GM23338 (cell line): Measurements from ENCODE around the gene BICC1. TPM values are rescaled to one million over a fixed set of nuclear protein-coding genes. Genes with fewer than 3 reads are reported as not detected.

Experiments used
- ATAC-seq: fragments of 200-7000 bp; cut with Tn5 transposase; 3 replicates; pipeline ENCODE4 v1.9.1; 2020
- DNase-seq: peaks from one replicate; pipeline ENCODE4 v3.0.0-alpha.2; 2015; ENCODE audit warnings: low spot score
- H2AFZ ChIP-seq: fragments of 200-600 bp; sonication (generic); 2 replicates; pipeline ENCODE4 v1.8.0; 2016; ENCODE audit warnings: antibody characterized with exemption, mild to moderate bottlenecking, moderate library complexity
- H3F3A ChIP-seq: fragments of 200-600 bp; sonication (generic); replicated peaks from 2 replicates; pipeline ENCODE4 v1.8.0; 2017; ENCODE audit warnings: antibody characterized with exemption, mixed run types, low read depth
- H3K27ac ChIP-seq: fragments of 200-600 bp; sonication (generic); 2 replicates; pipeline ENCODE4 v1.6.1; 2016; ENCODE audit warnings: low read depth
- H3K27me3 ChIP-seq: fragments of 200-600 bp; sonication (generic); 2 replicates; pipeline ENCODE4 v1.8.0; 2016; ENCODE audit warnings: mild to moderate bottlenecking, mixed run types, moderate library complexity; ENCODE audit not compliant: insufficient read depth
- H3K36me3 ChIP-seq: fragments of 200-600 bp; sonication (generic); 2 replicates; pipeline ENCODE4 v1.8.0; 2016; ENCODE audit warnings: mild to moderate bottlenecking; ENCODE audit not compliant: insufficient read depth
- H3K4me1 ChIP-seq: fragments of 200-600 bp; sonication (generic); 2 replicates; pipeline ENCODE4 v1.8.0; 2016; ENCODE audit warnings: mild to moderate bottlenecking, moderate library complexity; ENCODE audit not compliant: insufficient read depth
- H3K4me2 ChIP-seq: fragments of 200-600 bp; sonication (generic); 2 replicates; pipeline ENCODE4 v1.7.1; 2017; ENCODE audit warnings: mixed run types
- H3K4me3 ChIP-seq: fragments of 200-600 bp; sonication (generic); 2 replicates; pipeline ENCODE4 v1.6.1; 2016; ENCODE audit warnings: mixed run types
- H3K79me2 ChIP-seq: fragments of 200-600 bp; sonication (generic); replicated peaks from 2 replicates; pipeline ENCODE4 v1.8.0; 2017; ENCODE audit warnings: mild to moderate bottlenecking; ENCODE audit not compliant: insufficient read depth
- H3K9me2 ChIP-seq: fragments of 200-600 bp; sonication (generic); 2 replicates; pipeline ENCODE4 v1.8.0; 2017; ENCODE audit not compliant: insufficient read depth
- H4K20me1 ChIP-seq: fragments of 200-600 bp; sonication (generic); replicated peaks from 2 replicates; pipeline ENCODE4 v1.8.0; 2017; ENCODE audit warnings: mild to moderate bottlenecking; ENCODE audit not compliant: insufficient read depth
- H3K27ac Mint-ChIP-seq: 2 replicates; pipeline ENCODE4 v1.8.0; 2020; ENCODE audit warnings: inconsistent platforms, mild to moderate bottlenecking, moderate library complexity, mixed read lengths
- H3K27me3 Mint-ChIP-seq: 3 replicates; pipeline ENCODE4 v1.8.0; 2022; ENCODE audit warnings: low read depth, mild to moderate bottlenecking, moderate library complexity, mixed read lengths, inconsistent platforms; ENCODE audit not compliant: insufficient read depth, poor library complexity
- H3K36me3 Mint-ChIP-seq: 3 replicates; pipeline ENCODE4 v1.8.0; 2021; ENCODE audit warnings: low read depth, mild to moderate bottlenecking, inconsistent platforms, moderate library complexity, mixed read lengths
- H3K4me1 Mint-ChIP-seq: 3 replicates; pipeline ENCODE4 v1.8.0; 2020; ENCODE audit warnings: mild to moderate bottlenecking, inconsistent platforms, mixed read lengths
- H3K4me3 Mint-ChIP-seq: 3 replicates; pipeline ENCODE4 v1.8.0; 2021; ENCODE audit warnings: moderate library complexity, mild to moderate bottlenecking, inconsistent platforms, mixed read lengths
- H3K9me3 Mint-ChIP-seq: 3 replicates; pipeline ENCODE4 v1.8.0; 2020; ENCODE audit warnings: moderate library complexity, mild to moderate bottlenecking, inconsistent platforms, mixed read lengths
- CREB1 ChIP-seq: fragments of 250-450 bp; sonication (Bioruptor Pico); IDR thresholded peaks from 2 replicates; pipeline ENCODE4 v1.5.0; 2020; ENCODE audit warnings: low read depth, mild to moderate bottlenecking, moderate library complexity
- CTCF ChIP-seq, 2 experiments: fragments of 200-600 bp in 1 of 2; sonication (generic) in 1 of 2; conservative IDR thresholded peaks; 2 replicates each; pipeline versions ENCODE4 v1.5.1 to v1.6.1; 2016 to 2017; ENCODE audit warnings: antibody characterized with exemption in 2 of 2, low read depth in 2 of 2, mild to moderate bottlenecking in 2 of 2, moderate library complexity in 1 of 2
- EZH2 ChIP-seq: fragments of 200-600 bp; sonication (generic); IDR thresholded peaks from one replicate; pipeline ENCODE4 v1.8.0; 2017; ENCODE audit warnings: antibody characterized with exemption, mild to moderate bottlenecking, low read depth; ENCODE audit not compliant: unreplicated experiment
- JUNB ChIP-seq: IDR thresholded peaks from one replicate; pipeline ENCODE4 v1.6.1; 2016; ENCODE audit warnings: antibody characterized with exemption; ENCODE audit not compliant: unreplicated experiment
- NANOG ChIP-seq: IDR thresholded peaks from 2 replicates; pipeline ENCODE4 v1.6.1; 2016; ENCODE audit warnings: antibody characterized with exemption, borderline replicate concordance
- POLR2AphosphoS5 ChIP-seq: IDR thresholded peaks from 2 replicates; pipeline ENCODE4 v1.6.1; 2016; ENCODE audit warnings: antibody characterized with exemption, low read depth
- STAT1 ChIP-seq: IDR thresholded peaks from one replicate; pipeline ENCODE4 v1.6.1; 2016; ENCODE audit warnings: antibody characterized with exemption; ENCODE audit not compliant: unreplicated experiment
- ZNF114 ChIP-seq: fragments of 250-450 bp; sonication (Bioruptor Pico); IDR thresholded peaks from 2 replicates; pipeline ENCODE4 v1.5.0; 2020; ENCODE audit warnings: mild to moderate bottlenecking, moderate library complexity
- ZNF331 ChIP-seq: fragments of 250-450 bp; sonication (Bioruptor Pico); IDR thresholded peaks from 2 replicates; pipeline ENCODE4 v1.5.0; 2020; ENCODE audit warnings: low read depth, mild to moderate bottlenecking, moderate library complexity
- polyA plus RNA-seq: library from polyadenylated mRNA; unstranded; fragments of >200 nt; fragmentation: Nextera tagmentation; extraction: Ambion mirVana; gene quantifications from 2 replicates; pipeline ENCODE4 v1.2.1, GENCODE V29; 2016
- total RNA-seq: library from RNA; depleted of rRNA; stranded (reverse); fragments of >200 nt; shearing (Covaris generic); gene quantifications from 2 replicates; pipeline ENCODE4 v1.2.3, GENCODE V29; 2014
- TF ChIP-seq, protein P1 (sequence below): fragments of 250-450 bp; sonication (Bioruptor Pico); IDR thresholded peaks from 2 replicates; pipeline ENCODE4 v1.5.0; 2020; ENCODE audit warnings: mild to moderate bottlenecking, moderate library complexity
- TF ChIP-seq, protein P2 (sequence below): IDR thresholded peaks from 2 replicates; pipeline ENCODE4 v1.6.1; 2016; ENCODE audit warnings: antibody characterized with exemption
- TF ChIP-seq, protein P3 (sequence below): IDR thresholded peaks from one replicate; pipeline ENCODE4 v1.6.1; 2018; ENCODE audit warnings: antibody characterized with exemption; ENCODE audit not compliant: unreplicated experiment

Gene BICC1
- total and polyA plus RNA-seq, 2 experiments from 2014 or later, result 1.3 to 2.2 TPM

DNA sequence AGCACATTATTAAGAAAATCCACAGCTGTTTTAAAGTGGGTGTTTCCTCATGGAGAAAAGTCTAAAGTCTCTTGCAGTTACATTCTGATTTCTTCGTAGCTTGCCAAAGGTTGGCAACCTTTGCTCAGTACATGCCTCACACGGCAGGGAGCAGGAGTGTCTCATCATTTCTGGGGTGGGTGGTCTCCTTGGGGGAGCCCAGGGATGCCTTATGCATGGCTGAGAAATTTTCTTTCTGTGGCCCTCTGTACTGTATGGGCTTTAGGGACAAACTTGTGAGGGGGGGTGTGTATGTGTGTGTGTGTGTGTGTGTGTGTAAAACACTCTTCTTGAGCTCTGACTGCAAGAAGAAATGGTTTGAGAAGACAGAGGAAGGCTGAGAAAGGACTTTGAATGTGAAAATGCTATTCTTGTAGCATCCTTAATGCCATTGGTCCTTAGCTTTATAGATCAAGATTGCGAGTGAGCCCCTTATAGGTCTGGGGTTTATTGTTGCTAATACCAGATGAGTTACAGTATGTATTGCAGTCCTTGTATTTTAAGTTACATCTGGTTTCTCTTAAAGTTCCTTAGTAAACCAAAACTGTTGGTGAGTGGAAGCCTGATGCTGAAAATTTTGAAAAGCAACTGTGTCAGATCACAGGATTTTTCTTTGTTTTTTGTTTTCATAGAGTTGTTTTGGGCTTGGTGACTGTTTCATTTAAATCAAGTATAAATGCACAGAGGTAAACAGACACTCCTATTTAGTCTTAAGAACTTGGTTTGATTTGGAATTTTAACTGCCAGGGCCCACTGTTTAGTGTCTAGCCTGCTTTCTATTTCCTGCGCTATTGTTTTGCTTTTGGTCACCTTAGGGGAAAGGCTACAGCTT lies 242.0 kb downstream of the BICC1 start (continued):
- TF ChIP-seq, protein P1, sequence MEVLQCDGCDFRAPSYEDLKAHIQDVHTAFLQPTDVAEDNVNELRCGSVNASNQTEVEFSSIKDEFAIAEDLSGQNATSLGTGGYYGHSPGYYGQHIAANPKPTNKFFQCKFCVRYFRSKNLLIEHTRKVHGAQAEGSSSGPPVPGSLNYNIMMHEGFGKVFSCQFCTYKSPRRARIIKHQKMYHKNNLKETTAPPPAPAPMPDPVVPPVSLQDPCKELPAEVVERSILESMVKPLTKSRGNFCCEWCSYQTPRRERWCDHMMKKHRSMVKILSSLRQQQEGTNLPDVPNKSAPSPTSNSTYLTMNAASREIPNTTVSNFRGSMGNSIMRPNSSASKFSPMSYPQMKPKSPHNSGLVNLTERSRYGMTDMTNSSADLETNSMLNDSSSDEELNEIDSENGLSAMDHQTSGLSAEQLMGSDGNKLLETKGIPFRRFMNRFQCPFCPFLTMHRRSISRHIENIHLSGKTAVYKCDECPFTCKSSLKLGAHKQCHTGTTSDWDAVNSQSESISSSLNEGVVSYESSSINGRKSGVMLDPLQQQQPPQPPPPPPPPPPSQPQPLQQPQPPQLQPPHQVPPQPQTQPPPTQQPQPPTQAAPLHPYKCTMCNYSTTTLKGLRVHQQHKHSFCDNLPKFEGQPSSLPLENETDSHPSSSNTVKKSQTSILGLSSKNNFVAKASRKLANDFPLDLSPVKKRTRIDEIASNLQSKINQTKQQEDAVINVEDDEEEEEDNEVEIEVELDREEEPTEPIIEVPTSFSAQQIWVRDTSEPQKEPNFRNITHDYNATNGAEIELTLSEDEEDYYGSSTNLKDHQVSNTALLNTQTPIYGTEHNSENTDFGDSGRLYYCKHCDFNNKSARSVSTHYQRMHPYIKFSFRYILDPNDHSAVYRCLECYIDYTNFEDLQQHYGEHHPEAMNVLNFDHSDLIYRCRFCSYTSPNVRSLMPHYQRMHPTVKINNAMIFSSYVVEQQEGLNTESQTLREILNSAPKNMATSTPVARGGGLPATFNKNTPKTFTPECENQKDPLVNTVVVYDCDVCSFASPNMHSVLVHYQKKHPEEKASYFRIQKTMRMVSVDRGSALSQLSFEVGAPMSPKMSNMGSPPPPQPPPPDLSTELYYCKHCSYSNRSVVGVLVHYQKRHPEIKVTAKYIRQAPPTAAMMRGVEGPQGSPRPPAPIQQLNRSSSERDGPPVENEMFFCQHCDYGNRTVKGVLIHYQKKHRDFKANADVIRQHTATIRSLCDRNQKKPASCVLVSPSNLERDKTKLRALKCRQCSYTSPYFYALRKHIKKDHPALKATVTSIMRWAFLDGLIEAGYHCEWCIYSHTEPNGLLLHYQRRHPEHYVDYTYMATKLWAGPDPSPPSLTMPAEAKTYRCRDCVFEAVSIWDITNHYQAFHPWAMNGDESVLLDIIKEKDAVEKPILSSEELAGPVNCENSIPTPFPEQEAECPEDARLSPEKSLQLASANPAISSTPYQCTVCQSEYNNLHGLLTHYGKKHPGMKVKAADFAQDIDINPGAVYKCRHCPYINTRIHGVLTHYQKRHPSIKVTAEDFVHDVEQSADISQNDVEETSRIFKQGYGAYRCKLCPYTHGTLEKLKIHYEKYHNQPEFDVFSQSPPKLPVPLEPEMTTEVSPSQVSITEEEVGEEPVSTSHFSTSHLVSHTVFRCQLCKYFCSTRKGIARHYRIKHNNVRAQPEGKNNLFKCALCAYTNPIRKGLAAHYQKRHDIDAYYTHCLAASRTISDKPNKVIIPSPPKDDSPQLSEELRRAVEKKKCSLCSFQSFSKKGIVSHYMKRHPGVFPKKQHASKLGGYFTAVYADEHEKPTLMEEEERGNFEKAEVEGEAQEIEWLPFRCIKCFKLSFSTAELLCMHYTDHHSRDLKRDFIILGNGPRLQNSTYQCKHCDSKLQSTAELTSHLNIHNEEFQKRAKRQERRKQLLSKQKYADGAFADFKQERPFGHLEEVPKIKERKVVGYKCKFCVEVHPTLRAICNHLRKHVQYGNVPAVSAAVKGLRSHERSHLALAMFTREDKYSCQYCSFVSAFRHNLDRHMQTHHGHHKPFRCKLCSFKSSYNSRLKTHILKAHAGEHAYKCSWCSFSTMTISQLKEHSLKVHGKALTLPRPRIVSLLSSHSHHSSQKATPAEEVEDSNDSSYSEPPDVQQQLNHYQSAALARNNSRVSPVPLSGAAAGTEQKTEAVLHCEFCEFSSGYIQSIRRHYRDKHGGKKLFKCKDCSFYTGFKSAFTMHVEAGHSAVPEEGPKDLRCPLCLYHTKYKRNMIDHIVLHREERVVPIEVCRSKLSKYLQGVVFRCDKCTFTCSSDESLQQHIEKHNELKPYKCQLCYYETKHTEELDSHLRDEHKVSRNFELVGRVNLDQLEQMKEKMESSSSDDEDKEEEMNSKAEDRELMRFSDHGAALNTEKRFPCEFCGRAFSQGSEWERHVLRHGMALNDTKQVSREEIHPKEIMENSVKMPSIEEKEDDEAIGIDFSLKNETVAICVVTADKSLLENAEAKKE (CRISPR knock-in tag), result no peak
- TF ChIP-seq CTCF (conservative IDR thresholded peaks at IDR 0.05; ENCODE audit: low read depth in 2 of 2) (no peak), ZNF331 (CRISPR knock-in tag) (no peak), NANOG (no peak), POLR2AphosphoS5 (no peak)

DNA sequence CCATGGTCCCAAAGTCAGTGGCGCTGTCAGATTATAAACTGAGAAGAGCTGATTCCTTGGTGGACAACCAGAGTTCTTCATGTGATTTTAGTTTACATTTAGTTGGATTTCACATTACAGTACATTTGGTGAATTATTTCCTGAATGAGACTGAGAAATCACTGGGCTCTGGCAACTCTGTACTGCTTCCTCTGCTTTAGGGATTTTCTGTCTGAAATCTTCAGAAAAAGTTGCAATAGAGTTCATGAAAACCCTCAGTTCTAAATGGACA lies 242.6 kb downstream of the BICC1 start:
- Histone ChIP-seq H3K36me3 (no peaks in the 10 kb centered on the region), H3K27me3 (no peaks in the 10 kb centered on the region), H2AFZ (no peak overlapping the region), H3K9me2 (no peaks in the 10 kb centered on the region), H3K79me2 (no peaks in the 10 kb centered on the region), H3F3A (no peaks in the 10 kb centered on the region), H3K4me1 (0 out of 2 replicates have a peak, but pooled peaks cover 6% of the 10 kb centered on the region), H4K20me1 (no peaks in the 10 kb centered on the region), H3K4me2 (no peak overlapping the region), H3K4me3 (no peak overlapping the region), H3K27ac (no peak overlapping the region)
- H3K9me3 Mint-ChIP-seq, result no peaks in the 10 kb centered on the region
- no peaks in the 10 kb centered on the region for H3K27me3 Mint-ChIP-seq
- H3K4me3 Mint-ChIP-seq, result no peak overlapping the region
- ATAC-seq (no peak), DNase-seq (no peak)
- H3K27ac Mint-ChIP-seq, result no peak overlapping the region
- peaks cover 12% of the 10 kb centered on the region; the same call in 2 of the 3 replicates for H3K4me1 Mint-ChIP-seq
- H3K36me3 Mint-ChIP-seq, result no peaks in the 10 kb centered on the region
- TF ChIP-seq CREB1 (CRISPR knock-in tag) (no peak), POLR2AphosphoS5 (no peak), STAT1 (no peak), ZNF114 (no peak), JUNB (no peak), EZH2 (no peak), NANOG (no peak)
- TF ChIP-seq, protein P2, sequence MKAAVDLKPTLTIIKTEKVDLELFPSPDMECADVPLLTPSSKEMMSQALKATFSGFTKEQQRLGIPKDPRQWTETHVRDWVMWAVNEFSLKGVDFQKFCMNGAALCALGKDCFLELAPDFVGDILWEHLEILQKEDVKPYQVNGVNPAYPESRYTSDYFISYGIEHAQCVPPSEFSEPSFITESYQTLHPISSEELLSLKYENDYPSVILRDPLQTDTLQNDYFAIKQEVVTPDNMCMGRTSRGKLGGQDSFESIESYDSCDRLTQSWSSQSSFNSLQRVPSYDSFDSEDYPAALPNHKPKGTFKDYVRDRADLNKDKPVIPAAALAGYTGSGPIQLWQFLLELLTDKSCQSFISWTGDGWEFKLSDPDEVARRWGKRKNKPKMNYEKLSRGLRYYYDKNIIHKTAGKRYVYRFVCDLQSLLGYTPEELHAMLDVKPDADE, result no peak
- TF ChIP-seq, protein P3, sequence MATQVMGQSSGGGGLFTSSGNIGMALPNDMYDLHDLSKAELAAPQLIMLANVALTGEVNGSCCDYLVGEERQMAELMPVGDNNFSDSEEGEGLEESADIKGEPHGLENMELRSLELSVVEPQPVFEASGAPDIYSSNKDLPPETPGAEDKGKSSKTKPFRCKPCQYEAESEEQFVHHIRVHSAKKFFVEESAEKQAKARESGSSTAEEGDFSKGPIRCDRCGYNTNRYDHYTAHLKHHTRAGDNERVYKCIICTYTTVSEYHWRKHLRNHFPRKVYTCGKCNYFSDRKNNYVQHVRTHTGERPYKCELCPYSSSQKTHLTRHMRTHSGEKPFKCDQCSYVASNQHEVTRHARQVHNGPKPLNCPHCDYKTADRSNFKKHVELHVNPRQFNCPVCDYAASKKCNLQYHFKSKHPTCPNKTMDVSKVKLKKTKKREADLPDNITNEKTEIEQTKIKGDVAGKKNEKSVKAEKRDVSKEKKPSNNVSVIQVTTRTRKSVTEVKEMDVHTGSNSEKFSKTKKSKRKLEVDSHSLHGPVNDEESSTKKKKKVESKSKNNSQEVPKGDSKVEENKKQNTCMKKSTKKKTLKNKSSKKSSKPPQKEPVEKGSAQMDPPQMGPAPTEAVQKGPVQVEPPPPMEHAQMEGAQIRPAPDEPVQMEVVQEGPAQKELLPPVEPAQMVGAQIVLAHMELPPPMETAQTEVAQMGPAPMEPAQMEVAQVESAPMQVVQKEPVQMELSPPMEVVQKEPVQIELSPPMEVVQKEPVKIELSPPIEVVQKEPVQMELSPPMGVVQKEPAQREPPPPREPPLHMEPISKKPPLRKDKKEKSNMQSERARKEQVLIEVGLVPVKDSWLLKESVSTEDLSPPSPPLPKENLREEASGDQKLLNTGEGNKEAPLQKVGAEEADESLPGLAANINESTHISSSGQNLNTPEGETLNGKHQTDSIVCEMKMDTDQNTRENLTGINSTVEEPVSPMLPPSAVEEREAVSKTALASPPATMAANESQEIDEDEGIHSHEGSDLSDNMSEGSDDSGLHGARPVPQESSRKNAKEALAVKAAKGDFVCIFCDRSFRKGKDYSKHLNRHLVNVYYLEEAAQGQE, result no peak
